ENCODE results near the gene MINDY3. TPM values are rescaled to one million over a fixed set of nuclear protein-coding genes. Genes with fewer than 3 reads are reported as not detected.

MINDY3 gene
- 10 to 100 TPM; 11.7 to 16.1 TPM for total RNA-seq
- 10 to 100 TPM in 1 of 2 donors, 1 to 10 TPM in 1; 6.5 to 12.9 TPM for polyA plus RNA-seq

- under 1% methylated on average over 47 of the region's 47 CpGs for WGBS
- H3K9me3 ChIP-seq (ENCODE audit: control insufficient read depth in 4 of 4, low read length in 3 of 4), result peaks cover 0 to 2% (median 0%) of the 10 kb centered on the region in 4 donors
- peak; percentile 39 for TF ChIP-seq REST (IDR thresholded peaks at IDR 0.05)
- peak in 1 of 2 donors; percentile 27 for TF ChIP-seq JUND (IDR thresholded peaks at IDR 0.05)
- no peak for TF ChIP-seq FOXA1 (IDR thresholded peaks at IDR 0.05)
- TF ChIP-seq HNF4A (conservative IDR thresholded peaks at IDR 0.05), result peak in 1 of 2 donors; percentile 39
- TF ChIP-seq CTCF (IDR thresholded peaks at IDR 0.05; ENCODE audit: low read depth, low read length, missing input control), result no peak
- no peak for TF ChIP-seq RAD21 (IDR thresholded peaks at IDR 0.05)
- no peak for TF ChIP-seq FOXA2 (IDR thresholded peaks at IDR 0.05)
- TF ChIP-seq RXRA (IDR thresholded peaks at IDR 0.05), result peak; percentile 48 to 82
- peak; percentile 96 for TF ChIP-seq NR2F2 (IDR thresholded peaks at IDR 0.05)
- TF ChIP-seq YY1 (IDR thresholded peaks at IDR 0.05), result peak; percentile 47
- peak; percentile 96 to 99 for TF ChIP-seq GABPA (IDR thresholded peaks at IDR 0.05 in 1 of 2, conservative IDR thresholded peaks at IDR 0.05 in 1 of 2)
- peak; percentile 100 for TF ChIP-seq MAX (IDR thresholded peaks at IDR 0.05)
- TF ChIP-seq TAF1 (conservative IDR thresholded peaks at IDR 0.05), result no peak
- TF ChIP-seq ZBTB33 (IDR thresholded peaks at IDR 0.05), result peak; percentile 28
- TF ChIP-seq EGR1 (IDR thresholded peaks at IDR 0.05; ENCODE audit: low read depth in 2 of 2), result peak; percentile 98 to 99
- peak; percentile 60 for TF ChIP-seq SP1 (IDR thresholded peaks at IDR 0.05)
- TF ChIP-seq HNF4G (IDR thresholded peaks at IDR 0.05), result no peak
- peak; percentile 42 for TF ChIP-seq ATF3 (IDR thresholded peaks at IDR 0.05)
These were observed at the start of gene MINDY3 for GRCh38 chr10:15859906-15860691. MINDY3 (minus strand) TSS chr10:15860507; CDS start chr10:15860299, 208 bp downstream.

More at GRCh38 chr10:15859906-15860691, at the start of gene MINDY3:
- no peaks in the 10 kb centered on the region for H3K36me3 ChIP-seq (ENCODE audit: control insufficient read depth in 4 of 4, insufficient read depth in 3 of 4, low read depth in 1 of 4, low read length in 3 of 4)
- peak within 1 kb of the TSS; percentile 32 to 56 for H3K9ac ChIP-seq (ENCODE audit: low read depth in 1 of 2, low read length in 2 of 2)
- peak within 1 kb of the TSS; percentile 49 to 60 for H3K27ac ChIP-seq (ENCODE audit: low read depth in 1 of 2, low read length in 2 of 2)
- peak; percentile 78 for DNase-seq (ENCODE audit: low spot score)
- H3K4me1 ChIP-seq (ENCODE audit: control insufficient read depth in 4 of 4, insufficient read depth in 4 of 4, low read length in 3 of 4), result peaks cover 0 to 25% (median 20%) of the 10 kb centered on the region in 4 donors
- peak within 1 kb of the TSS; percentile 74 to 98 (median 87) for H3K4me3 ChIP-seq (ENCODE audit: low read depth in 1 of 3, low read length in 3 of 3)
- peaks cover 0 to 2% (median 1%) of the 10 kb centered on the region in 4 donors for H3K27me3 ChIP-seq (ENCODE audit: control insufficient read depth in 4 of 4, insufficient read depth in 4 of 4, low read length in 3 of 4)
